IMR-90 (cell line): Measurements from ENCODE around the gene NBPF3. TPM values are rescaled to one million over a fixed set of nuclear protein-coding genes. Genes with fewer than 3 reads are reported as not detected.
"Not testable (repeated sequence)": the region's sequence is repeated elsewhere in the genome, so short reads cannot be mapped to it uniquely, and the experiment has no call there.

Experiments used
- ATAC-seq: fragments of 200-7000 bp; cut with Tn5 transposase; 2 replicates; pipeline ENCODE4 v1.9.1; 2020; ENCODE audit warnings: low read depth, mild to moderate bottlenecking, moderate library complexity
- BruUV-seq: library from RNA; stranded (reverse); fragments of 400-500 nt; replicated peaks from 2 replicates; lab custom pipeline; 2021; lab: Mats Ljungman, UMichigan
- CTCF ChIA-PET: fragments of 300-600 bp; formaldehyde crosslinking; extraction: SDS; loops from one replicate; lab custom pipeline; 2021; ENCODE audit warnings: antibody characterized with exemption; lab: Yijun Ruan, JAX
- POLR2A ChIA-PET: fragments of 300-600 bp; sonication (Branson Sonifier 250); formaldehyde crosslinking; loops from one replicate; lab custom pipeline; 2022; ENCODE audit warnings: antibody characterized with exemption; ENCODE audit not compliant: unreplicated experiment; lab: Charles Lee
- DNase-seq: peaks from one replicate; pipeline ENCODE4 v3.0.0; 2013
- H2AFZ ChIP-seq: replicated peaks from 2 replicates; pipeline ENCODE3; 2013; ENCODE audit warnings: low read length, mild to moderate bottlenecking; ENCODE audit not compliant: poor library complexity
- H2AK5ac ChIP-seq: 2 replicates; pipeline ENCODE4 v1.6.1; 2013; ENCODE audit warnings: low read depth, low read length, inconsistent platforms
- H2AK9ac ChIP-seq: replicated peaks from 2 replicates; pipeline ENCODE3; 2013; ENCODE audit warnings: mild to moderate bottlenecking, low read depth, low read length, moderate library complexity; ENCODE audit not compliant: poor library complexity
- H2BK120ac ChIP-seq: 2 replicates; pipeline ENCODE4 v1.6.1; 2013; ENCODE audit warnings: low read depth, low read length, inconsistent platforms
- H2BK15ac ChIP-seq: 3 replicates; pipeline ENCODE4 v1.6.1; 2013; ENCODE audit warnings: low read depth, low read length, inconsistent platforms
- H2BK20ac ChIP-seq: 2 replicates; pipeline ENCODE4 v1.6.1; 2013; ENCODE audit warnings: low read depth, mild to moderate bottlenecking, inconsistent platforms, low read length, moderate library complexity
- H2BK5ac ChIP-seq: 2 replicates; pipeline ENCODE4 v1.6.1; 2013; ENCODE audit warnings: mild to moderate bottlenecking, low read depth, low read length, inconsistent platforms; ENCODE audit not compliant: poor library complexity, severe bottlenecking
- H3K14ac ChIP-seq: replicated peaks from 2 replicates; pipeline ENCODE4 v1.6.1; 2013; ENCODE audit warnings: low read depth, low read length, inconsistent platforms
- H3K18ac ChIP-seq: 2 replicates; pipeline ENCODE4 v1.6.1; 2013; ENCODE audit warnings: low read depth, low read length, control low read depth
- H3K23ac ChIP-seq: 2 replicates; pipeline ENCODE4 v1.6.1; 2013; ENCODE audit warnings: low read depth, low read length, inconsistent platforms
- H3K27ac ChIP-seq: 2 replicates; pipeline ENCODE4 v1.5.1; 2013; ENCODE audit warnings: mild to moderate bottlenecking, control low read depth, low read length; ENCODE audit not compliant: insufficient read depth
- H3K27me3 ChIP-seq: 2 replicates; pipeline ENCODE4 v1.6.1; 2013; ENCODE audit warnings: low read length; ENCODE audit not compliant: control insufficient read depth, insufficient read depth
- H3K36me3 ChIP-seq: 2 replicates; pipeline ENCODE4 v1.6.1; 2013; ENCODE audit warnings: low read length, mixed read lengths; ENCODE audit not compliant: control insufficient read depth, insufficient read depth
- H3K4ac ChIP-seq: 2 replicates; pipeline ENCODE4 v1.6.1; 2013; ENCODE audit warnings: low read depth, low read length, inconsistent platforms
- H3K4me1 ChIP-seq: 2 replicates; pipeline ENCODE4 v1.6.1; 2013; ENCODE audit warnings: low read length, mixed read lengths; ENCODE audit not compliant: control insufficient read depth, insufficient read depth
- H3K4me2 ChIP-seq: 2 replicates; pipeline ENCODE4 v1.6.1; 2013; ENCODE audit warnings: low read depth, mild to moderate bottlenecking, control low read depth, low read length, moderate library complexity
- H3K4me3 ChIP-seq: 2 replicates; pipeline ENCODE4 v1.5.1; 2013; ENCODE audit warnings: low read depth, mild to moderate bottlenecking, control low read depth, low read length, moderate library complexity; ENCODE audit not compliant: insufficient read depth
- H3K56ac ChIP-seq: 2 replicates; pipeline ENCODE4 v1.6.1; 2013; ENCODE audit warnings: low read length, inconsistent platforms; ENCODE audit not compliant: insufficient read depth; ENCODE audit errors: extremely low read depth
- H3K79me1 ChIP-seq, 2 experiments: 2 replicates each; pipeline ENCODE4 v1.6.1; 2013; ENCODE audit warnings: low read length in 2 of 2, inconsistent platforms in 1 of 2, low read depth in 1 of 2
- H3K9ac ChIP-seq: 2 replicates; pipeline ENCODE4 v1.6.1; 2013; ENCODE audit warnings: low read depth, low read length, control low read depth
- H3K9me1 ChIP-seq: 2 replicates; pipeline ENCODE4 v1.6.1; 2013; ENCODE audit warnings: low read length, inconsistent platforms; ENCODE audit not compliant: insufficient read depth
- H3K9me3 ChIP-seq: 2 replicates; pipeline ENCODE4 v1.6.1; 2013; ENCODE audit warnings: low read length; ENCODE audit not compliant: control insufficient read depth, insufficient read depth
- H4K20me1 ChIP-seq: 2 replicates; pipeline ENCODE4 v1.6.1; 2013; ENCODE audit warnings: low read length, inconsistent platforms; ENCODE audit not compliant: insufficient read depth
- H4K5ac ChIP-seq: 2 replicates; pipeline ENCODE4 v1.6.1; 2013; ENCODE audit warnings: mild to moderate bottlenecking, low read depth, low read length, control low read depth
- H4K8ac ChIP-seq, 2 experiments: 2 replicates each; pipeline ENCODE4 v1.6.1; 2013; ENCODE audit warnings: low read depth in 2 of 2, low read length in 2 of 2, control low read depth in 1 of 2, inconsistent platforms in 1 of 2
- H4K91ac ChIP-seq: 2 replicates; pipeline ENCODE4 v1.6.1; 2013; ENCODE audit warnings: low read depth, low read length, inconsistent platforms; ENCODE audit not compliant: insufficient read depth
- WGBS, 2 experiments: methylation state at CpG; one replicate each; pipeline versions ENCODE4 v1.1.5 to v1.1.7; 2013; ENCODE audit warnings: missing lambda C conversion rate in 2 of 2; ENCODE audit not compliant: insufficient read length in 1 of 2; ENCODE audit errors: extremely low coverage in 2 of 2; 5-methylcytosine and 5-hydroxymethylcytosine counted together
- dilution Hi-C: fragments of 300-500 bp; cut with HindIII; formaldehyde crosslinking; loops from one replicate; pipeline ENCODE4 v1.14.3; 2018; ENCODE audit warnings: low sequenced_read_pairs; ENCODE audit not compliant: unreplicated experiment
- in situ Hi-C: fragments of 300-500 bp; cut with MboI; formaldehyde crosslinking; loops from 3 replicates; pipeline ENCODE4 v1.14.3; 2019; ENCODE audit warnings: low sequenced_read_pairs, inconsistent platforms, mixed read lengths
- intact Hi-C: fragments of 100-400 bp; cut with micrococcal nuclease; formaldehyde crosslinking; loops from 2 replicates; pipeline ENCODE4 v1.10.0; 2022
- polyA plus RNA-seq, 3 experiments: library from polyadenylated mRNA; depleted of rRNA; stranded (reverse); fragments of >200 nt; gene quantifications; 2 replicates each; pipeline ENCODE4 v1.2.3, GENCODE V29; 2012; ENCODE audit warnings: low replicate concordance in 1 of 3
- total RNA-seq: library from RNA; depleted of rRNA; stranded (reverse); fragments of >200 nt; gene quantifications from 2 replicates; pipeline ENCODE4 v1.2.3, GENCODE V29; 2012

Gene NBPF3
- total and polyA plus RNA-seq, 2 of the 4 experiments (the other 2 are of a cell fraction) = 8.7 to 18.8 TPM

DNA sequence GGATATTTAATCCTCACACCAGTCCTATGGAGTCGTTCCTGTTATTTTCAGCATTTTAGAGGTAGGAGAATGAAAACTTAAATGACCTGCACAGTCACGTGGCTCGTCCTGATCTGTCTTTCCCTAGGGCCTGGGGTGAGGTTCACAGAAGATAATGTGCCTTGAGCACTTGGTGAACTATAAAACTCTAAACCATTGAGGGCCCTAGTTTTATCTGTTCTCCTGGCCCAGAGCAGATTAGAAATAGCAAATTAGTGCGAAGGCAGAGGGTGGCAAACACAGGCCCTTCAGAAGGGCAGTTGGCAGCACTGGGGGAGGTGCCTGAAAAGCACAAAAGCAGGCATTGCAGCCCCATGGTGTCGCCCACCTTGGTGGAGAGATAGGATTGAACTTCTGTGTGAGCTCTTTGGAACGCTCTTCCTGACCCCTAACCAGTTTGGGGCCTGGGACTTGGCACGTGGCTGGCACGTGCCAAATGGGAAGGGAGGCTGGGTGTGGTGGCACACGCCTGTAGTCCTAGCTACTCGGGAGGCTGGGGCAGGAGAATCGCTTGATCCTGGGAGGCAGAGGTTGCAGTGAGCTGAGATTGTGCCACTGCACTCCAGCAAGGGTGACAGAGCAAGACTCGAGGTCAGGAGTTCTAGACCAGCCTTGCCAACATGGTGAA is 1.2 kb upstream of the NBPF3 start:
- H2BK20ac ChIP-seq, H3K4me2 ChIP-seq, H2BK120ac ChIP-seq, dilution Hi-C loops, in situ Hi-C loops, H3K56ac ChIP-seq, H3K4me3 ChIP-seq, intact Hi-C loops, DNase-seq, H2BK15ac ChIP-seq, H2AK5ac ChIP-seq, H3K9ac ChIP-seq, BruUV-seq, H3K36me3 ChIP-seq, H3K18ac ChIP-seq, H4K91ac ChIP-seq, H3K23ac ChIP-seq, H3K14ac ChIP-seq, H3K4ac ChIP-seq, H4K5ac ChIP-seq, H2AK9ac ChIP-seq, H3K9me3 ChIP-seq, H4K20me1 ChIP-seq, H2BK5ac ChIP-seq, H3K27me3 ChIP-seq, CTCF ChIA-PET, H3K27ac ChIP-seq, POLR2A ChIA-PET, ATAC-seq, H3K4me1 ChIP-seq, H2AFZ ChIP-seq, H3K9me1 ChIP-seq: not testable (repeated sequence)
- peaks cover 3 to 16% of the 10 kb centered on the region in 2 experiments for H3K79me1 ChIP-seq
- WGBS, 2 experiments = 88% methylated on average over 3 of the region's 12 CpGs; no CpG with 5 or more reads in 1 of the 2 experiments
- peak overlapping the region; percentile 58 to 86; a peak in 1 of 4 replicates for H4K8ac ChIP-seq
